Activated CD4-positive, alpha-beta memory T cell treated with anti-CD3 and anti-CD28 coated beads for 36 hours (primary cell): ENCODE data around the gene ATP8A1. TPM values are rescaled to one million over a fixed set of nuclear protein-coding genes. Genes with fewer than 3 reads are reported as not detected.

Source experiments
- CTCF ChIA-PET: fragments of 350-600 bp; sonication (Branson Sonifier 250); formaldehyde crosslinking; loops from one replicate; lab custom pipeline; 2021; ENCODE audit warnings: antibody characterized with exemption, inconsistent platforms; lab: Charles Lee
- POLR2A ChIA-PET: fragments of 350-600 bp; sonication (Branson Sonifier 250); formaldehyde crosslinking; loops from one replicate; lab custom pipeline; 2021; ENCODE audit warnings: antibody characterized with exemption; lab: Charles Lee
- DNase-seq: peaks from one replicate; pipeline ENCODE4 v3.0.0-alpha.2; 2020
- H3K27ac Mint-ChIP-seq: one replicate; pipeline ENCODE4 v1.8.0; 2021; ENCODE audit warnings: mixed read lengths
- H3K27me3 Mint-ChIP-seq: one replicate; pipeline ENCODE4 v1.8.0; 2021; ENCODE audit warnings: mixed read lengths
- H3K36me3 Mint-ChIP-seq: one replicate; pipeline ENCODE4 v1.8.0; 2021; ENCODE audit warnings: mixed read lengths
- H3K4me1 Mint-ChIP-seq: one replicate; pipeline ENCODE4 v1.8.0; 2021; ENCODE audit warnings: low read depth, mixed read lengths
- H3K4me3 Mint-ChIP-seq: one replicate; pipeline ENCODE4 v1.8.0; 2021; ENCODE audit warnings: mild to moderate bottlenecking, mixed read lengths
- H3K9me3 Mint-ChIP-seq: one replicate; pipeline ENCODE4 v1.8.0; 2021; ENCODE audit warnings: mixed read lengths
- intact Hi-C: fragments of 100-400 bp; cut with micrococcal nuclease; formaldehyde crosslinking; loops from one replicate; pipeline ENCODE4 v1.15.1; 2023
- total RNA-seq, 2 experiments: library from RNA; stranded (reverse); gene quantifications; one replicate each; pipeline ENCODE4 v1.2.3, GENCODE V29; 2021

The ATP8A1 gene
- total RNA-seq, 2 experiments from 2014 or later = 23.9 to 24.0 TPM

DNA sequence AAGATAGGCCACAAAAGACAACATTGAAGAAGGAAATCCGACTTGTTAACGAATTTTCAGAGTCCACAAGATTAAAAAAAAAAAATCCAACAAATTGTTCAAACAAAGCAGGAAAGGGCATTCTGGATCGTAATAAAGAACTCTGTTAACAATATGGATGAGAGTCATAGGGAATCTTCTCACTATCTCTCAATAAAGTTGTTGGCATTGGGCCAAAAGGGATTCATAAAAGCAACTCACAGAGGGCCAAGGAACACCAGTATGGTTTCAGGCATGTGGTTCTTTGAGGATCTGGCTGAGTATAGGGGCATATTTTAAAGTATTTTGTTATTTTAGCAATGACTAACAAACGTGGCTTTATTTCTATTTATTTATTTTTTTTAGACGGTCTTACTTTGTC lies 210.1 kb downstream of the ATP8A1 start:
- no peaks in the 10 kb centered on the region for H3K9me3 Mint-ChIP-seq
- no peak overlapping the region for H3K27ac Mint-ChIP-seq
- H3K36me3 Mint-ChIP-seq = peaks cover 40% of the 10 kb centered on the region
- ChIA-PET CTCF (no interaction called here), POLR2A (interaction anchor here (0.7 kb wide), 1 partner anchor 56 kb away, joined by 3 read pairs; no protein-coding TSS in a partner anchor)
- DNase-seq = no peak
- no peak overlapping the region for H3K4me3 Mint-ChIP-seq
- no peaks in the 10 kb centered on the region for H3K4me1 Mint-ChIP-seq
- intact Hi-C loops = no loop called here
- no peaks in the 10 kb centered on the region for H3K27me3 Mint-ChIP-seq

DNA sequence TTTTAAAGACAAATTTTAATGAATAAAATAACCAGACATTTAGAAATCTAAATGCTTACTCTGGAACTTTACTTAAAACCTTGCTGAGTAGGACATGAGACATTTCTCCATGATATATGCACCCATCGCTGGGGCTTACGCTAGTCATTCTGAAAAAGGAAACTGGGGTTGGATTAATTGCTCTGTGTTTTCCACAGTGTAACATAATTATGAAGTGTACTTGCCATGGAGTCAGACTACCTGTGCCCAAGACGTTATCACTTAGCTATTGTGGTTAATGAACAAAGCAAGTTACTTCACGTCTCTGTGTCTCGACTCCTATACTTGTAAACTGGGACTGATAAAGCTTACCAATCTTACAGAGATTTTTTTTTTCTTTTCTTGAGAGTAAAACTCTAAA lies 211.9 kb downstream of the ATP8A1 start:
- intact Hi-C loops = no loop called here
- Mint-ChIP-seq H3K9me3 (no peaks in the 10 kb centered on the region), H3K27me3 (no peaks in the 10 kb centered on the region), H3K27ac (no peak overlapping the region), H3K4me3 (no peak overlapping the region), H3K36me3 (peaks cover 26% of the 10 kb centered on the region), H3K4me1 (no peaks in the 10 kb centered on the region)
- POLR2A ChIA-PET = no interaction called here
- CTCF ChIA-PET = no interaction called here
- DNase-seq = no peak

DNA sequence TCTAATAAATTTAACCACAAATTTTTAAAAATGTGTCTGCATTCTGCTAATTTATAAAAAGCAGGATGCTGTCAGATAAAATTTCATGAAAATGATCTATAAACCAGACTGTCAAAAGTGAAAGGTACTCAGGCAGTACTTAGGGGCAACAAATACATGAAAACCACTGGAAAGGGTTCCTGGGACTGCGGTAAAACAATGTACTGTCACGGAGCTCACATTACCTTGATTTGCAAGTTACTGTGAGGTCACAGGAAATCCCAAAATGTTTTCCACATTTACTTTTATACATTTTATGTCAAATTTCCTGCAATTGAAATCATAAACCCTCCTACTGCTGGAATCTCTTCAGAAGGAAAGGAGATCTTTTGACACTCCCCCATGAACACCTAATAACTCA lies 214.3 kb downstream of the ATP8A1 start:
- Mint-ChIP-seq H3K9me3 (no peaks in the 10 kb centered on the region), H3K27me3 (no peaks in the 10 kb centered on the region), H3K4me3 (no peak overlapping the region), H3K4me1 (no peaks in the 10 kb centered on the region), H3K36me3 (peaks cover 26% of the 10 kb centered on the region), H3K27ac (no peak overlapping the region)
- intact Hi-C loops = no loop called here
- POLR2A ChIA-PET = no interaction called here
- no peak for DNase-seq
- CTCF ChIA-PET = no interaction called here

DNA sequence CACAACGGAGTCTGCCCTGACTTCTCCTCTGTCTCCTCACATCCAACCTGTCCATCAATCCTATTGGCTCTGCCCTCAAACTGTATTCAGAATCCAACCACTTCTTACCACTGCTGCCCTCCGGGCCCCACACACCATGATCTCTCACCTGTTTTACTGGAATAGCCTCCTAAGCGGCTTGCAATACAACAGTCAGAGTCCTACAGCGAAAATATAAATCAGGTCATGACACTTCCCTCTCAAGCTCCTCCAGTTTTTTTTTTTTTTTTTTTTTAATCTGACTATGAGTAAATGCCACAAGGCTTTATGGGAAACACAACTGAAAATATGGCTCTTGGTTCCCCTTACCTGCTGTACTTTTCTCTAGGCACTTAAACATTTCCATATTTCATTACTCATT lies 216.8 kb downstream of the ATP8A1 start:
- Mint-ChIP-seq H3K27ac (no peak overlapping the region), H3K4me1 (no peaks in the 10 kb centered on the region), H3K36me3 (peaks cover 28% of the 10 kb centered on the region), H3K27me3 (no peaks in the 10 kb centered on the region), H3K9me3 (no peaks in the 10 kb centered on the region), H3K4me3 (no peak overlapping the region)
- POLR2A ChIA-PET = no interaction called here
- CTCF ChIA-PET = interaction anchor here (0.6 kb wide), 1 partner anchor 69 kb away, joined by 3 read pairs; no protein-coding TSS in a partner anchor
- intact Hi-C loops = no loop called here
- DNase-seq = no peak

DNA sequence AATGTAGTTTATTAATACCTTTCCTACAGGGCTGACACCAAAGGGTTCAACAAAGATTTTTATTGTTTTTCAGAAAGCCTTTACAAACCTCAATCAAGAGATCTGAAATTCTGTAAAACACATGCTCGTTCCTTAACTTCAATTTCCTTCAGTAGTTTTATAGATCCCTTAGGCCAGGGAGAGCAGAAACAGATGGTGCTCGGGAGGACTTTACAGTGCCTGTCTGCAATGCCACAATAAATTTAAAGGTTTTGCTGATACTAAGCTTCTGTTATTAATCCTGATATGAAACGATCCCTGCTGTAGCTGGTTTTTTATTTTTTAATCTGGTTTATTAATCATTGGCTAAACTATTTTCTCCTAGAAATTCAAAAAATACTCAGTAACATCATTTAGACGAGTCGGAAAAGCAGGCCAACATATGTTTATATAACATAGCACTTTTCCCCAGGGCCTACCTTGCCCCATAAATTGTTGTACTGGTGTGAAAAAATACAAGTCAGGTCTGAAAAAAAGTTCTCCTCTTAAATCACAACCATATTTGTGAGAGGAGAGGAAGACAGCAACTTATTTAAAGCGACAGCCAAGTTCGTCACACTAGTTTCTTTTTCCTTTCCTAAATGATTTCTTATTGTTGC lies 219.9 kb downstream of the ATP8A1 start:
- no peak for DNase-seq
- Mint-ChIP-seq H3K27ac (no peak overlapping the region), H3K36me3 (peaks cover 26% of the 10 kb centered on the region), H3K9me3 (no peaks in the 10 kb centered on the region), H3K4me3 (no peak overlapping the region), H3K4me1 (no peaks in the 10 kb centered on the region), H3K27me3 (no peaks in the 10 kb centered on the region)
- CTCF ChIA-PET = no interaction called here
- intact Hi-C loops = no loop called here
- POLR2A ChIA-PET = no interaction called here

DNA sequence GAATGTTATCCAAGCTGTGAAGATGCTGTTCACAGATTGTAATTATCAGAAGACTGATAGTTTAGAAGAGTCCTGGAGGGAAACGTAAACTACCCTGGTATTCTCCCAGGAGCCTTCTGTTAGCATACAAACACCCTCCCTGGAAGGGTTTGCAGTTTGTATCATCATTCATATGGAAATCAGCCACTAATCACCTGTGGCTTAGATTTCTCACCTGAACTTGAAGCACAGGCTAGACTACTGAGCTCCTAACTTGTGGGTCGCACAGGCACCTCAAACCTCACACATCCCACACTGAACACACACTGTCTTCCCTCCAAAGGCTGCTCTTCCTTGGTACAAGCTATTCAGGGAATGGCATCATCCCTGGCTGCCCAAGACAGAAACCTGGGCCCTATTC lies 228.9 kb downstream of the ATP8A1 start:
- Mint-ChIP-seq H3K4me3 (no peak overlapping the region), H3K36me3 (peaks cover 17% of the 10 kb centered on the region), H3K4me1 (no peaks in the 10 kb centered on the region), H3K9me3 (no peaks in the 10 kb centered on the region), H3K27ac (no peak overlapping the region), H3K27me3 (no peaks in the 10 kb centered on the region)
- POLR2A ChIA-PET = no interaction called here
- no peak for DNase-seq
- CTCF ChIA-PET = no interaction called here
- intact Hi-C loops = no loop called here

DNA sequence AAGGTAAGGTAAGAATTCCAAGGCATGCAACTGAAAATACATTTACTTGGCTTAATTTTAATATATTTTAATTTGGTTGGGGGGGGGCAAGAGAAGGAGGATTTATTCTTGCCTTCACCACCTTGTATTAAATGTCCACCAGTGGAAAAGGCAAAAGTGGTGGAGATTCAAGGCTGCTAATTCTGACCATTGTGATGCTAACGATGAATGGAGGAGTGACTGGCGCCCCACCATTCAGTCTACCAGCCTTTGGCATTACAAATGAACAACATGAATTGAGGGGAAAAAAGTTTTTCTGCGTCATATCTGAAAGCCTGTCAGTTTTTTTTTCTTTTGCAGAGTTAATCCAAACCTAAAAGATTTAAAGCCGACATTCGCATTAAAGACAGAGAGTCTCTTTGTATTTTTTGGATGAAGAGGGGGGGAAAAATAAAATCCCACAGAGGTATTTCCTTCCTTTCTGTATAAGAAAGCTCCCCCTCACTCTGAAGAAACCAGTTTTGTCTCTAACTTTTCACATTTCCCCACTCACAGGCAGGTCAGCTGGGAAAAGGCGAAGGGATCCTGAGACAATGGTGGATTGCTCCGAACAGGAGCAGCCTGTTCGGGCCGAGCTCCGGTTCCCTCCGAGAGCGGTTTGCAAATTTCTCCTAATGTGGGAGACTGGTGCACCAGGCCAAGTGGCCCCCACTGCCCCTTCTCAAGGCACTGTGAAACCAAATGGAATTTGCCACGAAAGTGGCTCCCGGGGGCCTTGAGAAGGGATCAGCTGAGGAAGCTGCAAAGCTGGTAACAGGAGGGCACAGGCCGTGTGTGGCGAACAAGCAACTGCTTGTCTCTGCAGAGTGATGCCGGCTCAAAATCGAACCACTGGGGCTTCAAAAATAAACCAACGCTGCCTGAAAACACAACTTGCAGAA lies 231.5 kb downstream of the ATP8A1 start:
- H3K4me3 Mint-ChIP-seq = no peak overlapping the region
- CTCF ChIA-PET = no interaction called here

DNA sequence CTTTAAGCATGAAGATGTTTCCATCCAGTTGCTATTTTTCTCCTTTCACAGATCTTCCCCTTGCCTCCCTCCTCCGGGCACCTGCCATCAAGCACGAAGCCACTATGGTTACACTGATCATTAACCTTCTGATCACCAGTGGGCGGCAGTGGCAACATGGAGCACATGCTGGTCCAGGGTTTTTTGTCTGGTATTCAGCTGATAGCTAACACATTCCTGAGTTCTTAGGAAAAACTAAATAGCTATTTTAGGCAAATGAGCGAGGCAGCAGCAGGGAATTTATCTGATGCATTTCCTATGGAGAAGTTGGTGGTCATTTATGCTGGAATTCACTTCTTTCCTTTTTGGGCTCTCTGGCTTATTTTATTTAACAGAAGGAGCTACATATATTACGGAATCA lies 236.8 kb downstream of the ATP8A1 start:
- Mint-ChIP-seq H3K9me3 (no peaks in the 10 kb centered on the region), H3K36me3 (peaks cover 20% of the 10 kb centered on the region), H3K4me3 (no peak overlapping the region), H3K27me3 (no peaks in the 10 kb centered on the region), H3K4me1 (no peaks in the 10 kb centered on the region), H3K27ac (no peak overlapping the region)
- ChIA-PET CTCF (no interaction called here), POLR2A (no interaction called here)
- no peak for DNase-seq
- intact Hi-C loops = no loop called here

More for the DNA sequence above, 231.5 kb downstream of the ATP8A1 start:
- Mint-ChIP-seq H3K9me3 (no peaks in the 10 kb centered on the region), H3K27me3 (no peaks in the 10 kb centered on the region), H3K27ac (no peak overlapping the region), H3K4me1 (no peaks in the 10 kb centered on the region), H3K36me3 (peaks cover 14% of the 10 kb centered on the region)
- no peak for DNase-seq
- intact Hi-C loops = no loop called here
- POLR2A ChIA-PET = no interaction called here

DNA sequence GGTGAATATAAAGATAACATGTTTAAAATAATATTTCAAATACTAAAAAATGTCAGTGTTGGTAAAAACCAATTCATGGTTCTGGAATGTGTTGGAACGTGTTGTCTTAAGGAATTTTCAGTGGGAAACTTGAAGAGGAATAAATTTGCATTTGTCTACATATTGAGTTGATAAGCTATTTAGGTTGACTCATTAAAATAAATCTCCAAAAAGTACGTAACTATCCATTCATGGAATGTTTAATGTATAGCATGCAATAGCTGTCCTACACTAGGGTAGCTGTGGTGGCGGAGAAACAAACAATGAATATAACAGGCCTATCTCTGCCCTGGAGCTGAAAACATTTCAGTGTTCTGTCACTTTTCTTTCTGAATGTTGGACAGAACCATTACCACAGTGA lies 239.4 kb downstream of the ATP8A1 start:
- no peak overlapping the region for H3K27ac Mint-ChIP-seq
- no peaks in the 10 kb centered on the region for H3K9me3 Mint-ChIP-seq
- peaks cover 14% of the 10 kb centered on the region for H3K36me3 Mint-ChIP-seq
- DNase-seq = no peak
- no peaks in the 10 kb centered on the region for H3K27me3 Mint-ChIP-seq
- intact Hi-C loops = no loop called here
- ChIA-PET CTCF (no interaction called here), POLR2A (no interaction called here)
- no peaks in the 10 kb centered on the region for H3K4me1 Mint-ChIP-seq
- H3K4me3 Mint-ChIP-seq = no peak overlapping the region

DNA sequence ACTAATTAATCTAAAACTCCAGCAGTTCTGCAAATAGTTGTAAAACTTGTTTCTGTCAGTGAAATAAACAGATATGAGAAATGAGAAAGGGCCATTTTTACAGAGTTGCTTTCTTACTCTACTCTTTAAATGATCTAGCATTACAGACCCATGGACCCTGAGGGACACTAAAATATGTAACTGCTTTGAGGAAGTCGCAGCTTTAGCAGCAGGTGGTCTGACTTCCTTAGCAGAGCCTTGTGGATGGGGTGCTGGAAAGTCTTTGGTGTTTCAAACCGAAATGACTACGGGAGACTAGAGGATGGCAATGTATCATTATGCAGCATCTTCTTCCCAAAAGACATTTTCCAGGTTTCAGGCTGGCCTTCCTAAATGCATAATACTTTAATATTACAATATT lies 240.9 kb downstream of the ATP8A1 start:
- POLR2A ChIA-PET = no interaction called here
- Mint-ChIP-seq H3K4me3 (no peak overlapping the region), H3K4me1 (no peaks in the 10 kb centered on the region), H3K9me3 (no peaks in the 10 kb centered on the region), H3K27me3 (no peaks in the 10 kb centered on the region), H3K27ac (no peak overlapping the region), H3K36me3 (peaks cover 18% of the 10 kb centered on the region)
- CTCF ChIA-PET = no interaction called here
- intact Hi-C loops = no loop called here
- DNase-seq = no peak

DNA sequence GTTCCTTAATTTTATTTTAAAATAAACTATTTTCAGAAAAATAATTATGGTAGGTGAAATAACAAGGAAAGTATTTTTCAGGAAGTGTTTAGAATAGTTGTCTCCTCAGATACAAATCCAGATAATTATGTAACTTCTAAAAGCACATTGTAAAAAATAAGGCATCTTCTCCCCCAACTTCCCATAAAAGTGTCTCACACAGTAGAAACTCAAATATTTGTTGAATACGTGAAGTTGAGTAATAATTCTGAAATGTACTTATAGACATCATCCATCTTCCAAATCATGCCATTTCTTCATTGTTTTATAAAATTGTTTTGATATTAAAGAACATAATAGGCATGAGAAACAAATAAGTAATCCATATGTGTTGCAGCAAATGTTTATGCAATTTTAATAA lies 241.6 kb downstream of the ATP8A1 start:
- Mint-ChIP-seq H3K27me3 (no peaks in the 10 kb centered on the region), H3K4me3 (no peak overlapping the region), H3K9me3 (no peaks in the 10 kb centered on the region), H3K4me1 (no peaks in the 10 kb centered on the region), H3K27ac (no peak overlapping the region), H3K36me3 (peaks cover 17% of the 10 kb centered on the region)
- DNase-seq = no peak
- CTCF ChIA-PET = interaction anchor here (0.7 kb wide), 1 partner anchor 21 kb away, joined by 3 read pairs; no protein-coding TSS in a partner anchor
- POLR2A ChIA-PET = no interaction called here
- intact Hi-C loops = no loop called here

DNA sequence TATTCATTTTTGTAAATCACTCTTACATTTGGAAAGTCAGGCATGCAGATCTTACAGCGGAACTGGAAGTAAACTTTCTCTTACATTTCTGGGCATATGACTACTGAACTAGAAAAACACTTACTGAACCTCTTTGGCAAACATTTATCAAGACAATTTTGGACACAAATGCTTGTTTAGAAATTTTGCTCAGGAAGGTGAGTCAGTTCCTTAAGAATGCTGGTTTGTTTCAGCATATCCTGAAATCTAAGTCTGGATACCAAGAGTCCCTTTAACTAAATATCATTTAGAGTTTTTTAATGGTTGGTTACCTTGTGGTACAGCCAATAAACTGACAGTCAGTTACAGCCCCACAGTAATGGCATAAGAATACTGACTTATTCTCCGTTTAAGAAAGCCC lies 244.7 kb downstream of the ATP8A1 start:
- ChIA-PET POLR2A (no interaction called here), CTCF (no interaction called here)
- H3K9me3 Mint-ChIP-seq = no peaks in the 10 kb centered on the region
- no peak overlapping the region for H3K4me3 Mint-ChIP-seq
- no peaks in the 10 kb centered on the region for H3K27me3 Mint-ChIP-seq
- intact Hi-C loops = no loop called here
- no peak overlapping the region for H3K27ac Mint-ChIP-seq
- H3K36me3 Mint-ChIP-seq = peaks cover 9% of the 10 kb centered on the region
- DNase-seq = no peak
- no peaks in the 10 kb centered on the region for H3K4me1 Mint-ChIP-seq
